ENCODE data around the gene GNAQ. TPM values are rescaled to one million over a fixed set of nuclear protein-coding genes. Genes with fewer than 3 reads are reported as not detected.

GNAQ gene
- total RNA-seq, 1 experiment from 2014 or later, result 28.7 TPM

DNA sequence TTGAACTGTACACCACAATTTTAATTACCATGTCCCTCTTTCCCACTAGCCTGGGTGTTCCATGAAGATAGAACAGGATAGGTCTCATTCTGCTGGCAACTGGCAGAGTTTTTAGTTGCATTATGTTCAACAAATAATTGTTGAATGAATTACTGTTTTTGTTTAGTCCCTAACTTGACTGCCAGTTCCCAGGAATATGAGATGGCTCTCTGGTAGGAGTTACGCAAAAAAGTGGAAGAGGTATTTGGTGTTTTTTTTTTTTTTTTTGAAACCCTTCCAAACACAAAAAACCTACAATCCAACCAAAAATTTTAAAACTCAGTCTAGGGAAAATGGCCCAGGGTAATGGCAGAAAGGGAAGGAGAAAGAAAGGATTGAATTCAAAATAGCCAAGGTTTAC, 153.6 kb downstream of the GNAQ start (continued):
- TF ChIP-seq, protein P1, sequence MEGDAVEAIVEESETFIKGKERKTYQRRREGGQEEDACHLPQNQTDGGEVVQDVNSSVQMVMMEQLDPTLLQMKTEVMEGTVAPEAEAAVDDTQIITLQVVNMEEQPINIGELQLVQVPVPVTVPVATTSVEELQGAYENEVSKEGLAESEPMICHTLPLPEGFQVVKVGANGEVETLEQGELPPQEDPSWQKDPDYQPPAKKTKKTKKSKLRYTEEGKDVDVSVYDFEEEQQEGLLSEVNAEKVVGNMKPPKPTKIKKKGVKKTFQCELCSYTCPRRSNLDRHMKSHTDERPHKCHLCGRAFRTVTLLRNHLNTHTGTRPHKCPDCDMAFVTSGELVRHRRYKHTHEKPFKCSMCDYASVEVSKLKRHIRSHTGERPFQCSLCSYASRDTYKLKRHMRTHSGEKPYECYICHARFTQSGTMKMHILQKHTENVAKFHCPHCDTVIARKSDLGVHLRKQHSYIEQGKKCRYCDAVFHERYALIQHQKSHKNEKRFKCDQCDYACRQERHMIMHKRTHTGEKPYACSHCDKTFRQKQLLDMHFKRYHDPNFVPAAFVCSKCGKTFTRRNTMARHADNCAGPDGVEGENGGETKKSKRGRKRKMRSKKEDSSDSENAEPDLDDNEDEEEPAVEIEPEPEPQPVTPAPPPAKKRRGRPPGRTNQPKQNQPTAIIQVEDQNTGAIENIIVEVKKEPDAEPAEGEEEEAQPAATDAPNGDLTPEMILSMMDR (IDR thresholded peaks at IDR 0.05 in 2 of 3, conservative IDR thresholded peaks at IDR 0.05 in 1 of 3; ENCODE audit: borderline replicate concordance in 1 of 3, insufficient read depth in 1 of 3, low read depth in 2 of 3, low read length in 2 of 3), result no peak
- no peak for TF ChIP-seq EZH2 (IDR thresholded peaks at IDR 0.05)

DNA sequence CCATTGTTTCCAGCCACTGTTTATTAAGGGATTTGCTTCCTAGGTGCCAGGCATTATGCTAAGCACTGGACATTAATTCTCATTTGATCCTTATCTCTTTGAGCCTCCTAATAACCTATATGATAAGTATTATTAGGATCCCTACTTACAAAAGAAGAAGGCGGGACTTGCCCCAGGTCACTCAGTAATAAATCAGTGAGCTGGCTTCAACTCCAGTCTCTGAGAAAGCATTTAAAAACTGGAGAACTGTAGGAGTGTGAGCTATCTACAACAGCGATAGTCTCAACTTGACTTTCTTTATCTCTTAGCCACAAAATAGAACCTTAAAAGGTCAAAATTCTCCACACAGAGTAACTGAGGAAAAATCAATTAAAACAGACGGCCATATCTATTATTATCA, 155.0 kb downstream of the GNAQ start:
- Histone ChIP-seq H3K4me2 (ENCODE audit: low read length) (no peak overlapping the region), H3K9ac (ENCODE audit: low read length) (no peak overlapping the region), H2AFZ (ENCODE audit: low read depth, low read length, poor library complexity, severe bottlenecking) (no peak overlapping the region), H3K36me3 (ENCODE audit: control insufficient read depth in 1 of 2, insufficient read depth in 2 of 2, low read length in 2 of 2) (no peaks in the 10 kb centered on the region), H3K27me3 (ENCODE audit: insufficient read depth, low read length) (no peaks in the 10 kb centered on the region), H3K9me3 (ENCODE audit: control insufficient read depth in 1 of 2, insufficient read depth in 1 of 2, low read depth in 1 of 2, low read length in 2 of 2) (no peaks in the 10 kb centered on the region), H3K9me2 (ENCODE audit: insufficient read depth) (no peaks in the 10 kb centered on the region), H3K79me2 (ENCODE audit: insufficient read depth, low read length) (no peaks in the 10 kb centered on the region), H3K27ac (ENCODE audit: low read depth, low read length) (no peak overlapping the region), H3K4me3 (replicated peaks in 1 of 2; ENCODE audit: low read depth in 1 of 2, low read length in 2 of 2) (no peak overlapping the region), H3K4me1 (ENCODE audit: control insufficient read depth in 1 of 2, insufficient read depth in 2 of 2, low read length in 2 of 2) (peaks cover 25 to 29% of the 10 kb centered on the region in 2 experiments), H4K20me1 (ENCODE audit: insufficient read depth) (no peaks in the 10 kb centered on the region)
- POLR2A ChIA-PET, result no interaction called here
- no TSS peak for BruUV-seq (replicated peaks)
- CTCF ChIA-PET, result no interaction called here
- no peak for TF ChIP-seq SP1 (IDR thresholded peaks at IDR 0.05; ENCODE audit: low read depth)
- no peak for TF ChIP-seq POLR2A (IDR thresholded peaks at IDR 0.05; ENCODE audit: borderline replicate concordance, extremely low read depth, insufficient read depth, insufficient read length)
- no peak for TF ChIP-seq YY1 (IDR thresholded peaks at IDR 0.05; ENCODE audit: extremely low read depth, insufficient replicate concordance, low read depth, low read length)
- TF ChIP-seq SRF (IDR thresholded peaks at IDR 0.05; ENCODE audit: low read depth), result no peak
- no peak for TF ChIP-seq JUND (IDR thresholded peaks at IDR 0.05)
- RAD21 ChIA-PET (ENCODE audit: low non-redundant PET in 1 of 2, low total read pairs in 2 of 2, uncharacterized antibody in 2 of 2, unreplicated experiment in 2 of 2), result no interaction called here
- intact Hi-C loops (cut with micrococcal nuclease), result no loop called here
- ATAC-seq, result no peak
- DNase-seq (ENCODE audit: low read depth, low spot score), result no peak

DNA sequence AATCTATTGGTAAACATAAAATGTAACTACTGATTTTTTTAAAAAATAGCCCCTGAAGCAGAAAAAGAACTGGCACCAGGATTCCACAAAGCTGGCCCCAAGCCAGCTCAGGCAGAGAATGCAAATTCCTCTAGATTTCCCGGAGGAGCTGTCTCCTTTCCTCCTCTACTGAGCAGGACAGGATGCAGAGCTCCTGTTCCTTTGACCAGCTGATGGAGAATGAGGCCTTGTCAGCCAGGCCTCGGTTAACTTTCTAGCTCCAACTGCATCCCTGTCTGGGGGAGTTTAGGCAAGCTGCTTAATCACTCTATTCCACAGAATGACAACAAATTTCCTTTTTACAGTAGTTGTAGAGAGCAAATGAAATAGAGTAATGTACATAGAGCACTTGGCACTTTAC, 155.5 kb downstream of the GNAQ start:
- no peak overlapping the region for H2AFZ ChIP-seq (ENCODE audit: low read depth, low read length, poor library complexity, severe bottlenecking)
- H3K9me2 ChIP-seq (ENCODE audit: insufficient read depth), result no peaks in the 10 kb centered on the region
- H3K36me3 ChIP-seq (ENCODE audit: control insufficient read depth in 1 of 2, insufficient read depth in 2 of 2, low read length in 2 of 2), result no peaks in the 10 kb centered on the region
- no peaks in the 10 kb centered on the region for H3K79me2 ChIP-seq (ENCODE audit: insufficient read depth, low read length)
- ChIA-PET CTCF (no interaction called here), POLR2A (no interaction called here), RAD21 (ENCODE audit: low non-redundant PET in 1 of 2, low total read pairs in 2 of 2, uncharacterized antibody in 2 of 2, unreplicated experiment in 2 of 2) (no interaction called here)
- no peak overlapping the region for H3K27ac ChIP-seq (ENCODE audit: low read depth, low read length)
- no peaks in the 10 kb centered on the region for H3K9me3 ChIP-seq (ENCODE audit: control insufficient read depth in 1 of 2, insufficient read depth in 1 of 2, low read depth in 1 of 2, low read length in 2 of 2)
- H3K9ac ChIP-seq (ENCODE audit: low read length), result no peak overlapping the region
- H3K27me3 ChIP-seq (ENCODE audit: insufficient read depth, low read length), result no peaks in the 10 kb centered on the region
- no TSS peak for BruUV-seq (replicated peaks)
- intact Hi-C loops (cut with micrococcal nuclease), result no loop called here
- H4K20me1 ChIP-seq (ENCODE audit: insufficient read depth), result no peaks in the 10 kb centered on the region
- ATAC-seq, result no peak
- no peak overlapping the region for H3K4me3 ChIP-seq (replicated peaks in 1 of 2; ENCODE audit: low read depth in 1 of 2, low read length in 2 of 2)
- H3K4me2 ChIP-seq (ENCODE audit: low read length), result no peak overlapping the region
- peaks cover 25 to 27% of the 10 kb centered on the region in 2 experiments for H3K4me1 ChIP-seq (ENCODE audit: control insufficient read depth in 1 of 2, insufficient read depth in 2 of 2, low read length in 2 of 2)
- no peak for DNase-seq (ENCODE audit: low read depth, low spot score)
- TF ChIP-seq, protein P2, sequence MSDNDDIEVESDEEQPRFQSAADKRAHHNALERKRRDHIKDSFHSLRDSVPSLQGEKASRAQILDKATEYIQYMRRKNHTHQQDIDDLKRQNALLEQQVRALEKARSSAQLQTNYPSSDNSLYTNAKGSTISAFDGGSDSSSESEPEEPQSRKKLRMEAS (IDR thresholded peaks at IDR 0.05), result no peak
- TF ChIP-seq, protein P3, sequence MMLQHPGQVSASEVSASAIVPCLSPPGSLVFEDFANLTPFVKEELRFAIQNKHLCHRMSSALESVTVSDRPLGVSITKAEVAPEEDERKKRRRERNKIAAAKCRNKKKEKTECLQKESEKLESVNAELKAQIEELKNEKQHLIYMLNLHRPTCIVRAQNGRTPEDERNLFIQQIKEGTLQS (IDR thresholded peaks at IDR 0.05), result no peak
- no peak for TF ChIP-seq POLR2AphosphoS5 (IDR thresholded peaks at IDR 0.05; ENCODE audit: low read depth, low read length)
- TF ChIP-seq SP1 (IDR thresholded peaks at IDR 0.05; ENCODE audit: low read depth), result no peak
- no peak for TF ChIP-seq RAD21 (IDR thresholded peaks at IDR 0.05; ENCODE audit: low read depth)
- no peak for TF ChIP-seq EZH2phosphoT487 (IDR thresholded peaks at IDR 0.05; ENCODE audit: borderline replicate concordance)
- no peak for TF ChIP-seq YY1 (IDR thresholded peaks at IDR 0.05; ENCODE audit: extremely low read depth, insufficient replicate concordance, low read depth, low read length)
- TF ChIP-seq, protein P4, sequence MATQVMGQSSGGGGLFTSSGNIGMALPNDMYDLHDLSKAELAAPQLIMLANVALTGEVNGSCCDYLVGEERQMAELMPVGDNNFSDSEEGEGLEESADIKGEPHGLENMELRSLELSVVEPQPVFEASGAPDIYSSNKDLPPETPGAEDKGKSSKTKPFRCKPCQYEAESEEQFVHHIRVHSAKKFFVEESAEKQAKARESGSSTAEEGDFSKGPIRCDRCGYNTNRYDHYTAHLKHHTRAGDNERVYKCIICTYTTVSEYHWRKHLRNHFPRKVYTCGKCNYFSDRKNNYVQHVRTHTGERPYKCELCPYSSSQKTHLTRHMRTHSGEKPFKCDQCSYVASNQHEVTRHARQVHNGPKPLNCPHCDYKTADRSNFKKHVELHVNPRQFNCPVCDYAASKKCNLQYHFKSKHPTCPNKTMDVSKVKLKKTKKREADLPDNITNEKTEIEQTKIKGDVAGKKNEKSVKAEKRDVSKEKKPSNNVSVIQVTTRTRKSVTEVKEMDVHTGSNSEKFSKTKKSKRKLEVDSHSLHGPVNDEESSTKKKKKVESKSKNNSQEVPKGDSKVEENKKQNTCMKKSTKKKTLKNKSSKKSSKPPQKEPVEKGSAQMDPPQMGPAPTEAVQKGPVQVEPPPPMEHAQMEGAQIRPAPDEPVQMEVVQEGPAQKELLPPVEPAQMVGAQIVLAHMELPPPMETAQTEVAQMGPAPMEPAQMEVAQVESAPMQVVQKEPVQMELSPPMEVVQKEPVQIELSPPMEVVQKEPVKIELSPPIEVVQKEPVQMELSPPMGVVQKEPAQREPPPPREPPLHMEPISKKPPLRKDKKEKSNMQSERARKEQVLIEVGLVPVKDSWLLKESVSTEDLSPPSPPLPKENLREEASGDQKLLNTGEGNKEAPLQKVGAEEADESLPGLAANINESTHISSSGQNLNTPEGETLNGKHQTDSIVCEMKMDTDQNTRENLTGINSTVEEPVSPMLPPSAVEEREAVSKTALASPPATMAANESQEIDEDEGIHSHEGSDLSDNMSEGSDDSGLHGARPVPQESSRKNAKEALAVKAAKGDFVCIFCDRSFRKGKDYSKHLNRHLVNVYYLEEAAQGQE (IDR thresholded peaks at IDR 0.05; ENCODE audit: low read depth), result no peak
- no peak for TF ChIP-seq EZH2 (IDR thresholded peaks at IDR 0.05)
